ENCODE results near the gene WNT3.

DNA sequence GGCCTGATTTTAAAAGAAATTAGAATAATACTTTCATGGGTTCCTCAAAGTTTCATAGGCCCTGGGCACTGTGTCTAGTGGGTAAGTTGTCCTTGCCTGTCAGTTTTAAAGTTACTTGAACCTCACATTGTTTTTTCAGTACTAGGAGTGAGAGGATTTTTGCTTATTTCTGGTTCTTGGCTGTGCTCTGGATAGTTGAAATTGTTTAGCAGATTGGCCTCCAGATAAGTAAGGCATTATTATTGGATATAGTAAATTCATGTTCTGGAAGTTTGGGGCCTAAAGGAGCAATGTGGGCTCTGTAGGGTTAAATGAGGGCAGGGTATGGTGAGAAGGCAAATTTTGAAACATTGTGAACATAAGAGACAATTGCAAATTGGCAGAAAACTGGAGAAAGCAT is 78.5 kb downstream of the WNT3 start:
- TF ChIP-seq, protein P1, sequence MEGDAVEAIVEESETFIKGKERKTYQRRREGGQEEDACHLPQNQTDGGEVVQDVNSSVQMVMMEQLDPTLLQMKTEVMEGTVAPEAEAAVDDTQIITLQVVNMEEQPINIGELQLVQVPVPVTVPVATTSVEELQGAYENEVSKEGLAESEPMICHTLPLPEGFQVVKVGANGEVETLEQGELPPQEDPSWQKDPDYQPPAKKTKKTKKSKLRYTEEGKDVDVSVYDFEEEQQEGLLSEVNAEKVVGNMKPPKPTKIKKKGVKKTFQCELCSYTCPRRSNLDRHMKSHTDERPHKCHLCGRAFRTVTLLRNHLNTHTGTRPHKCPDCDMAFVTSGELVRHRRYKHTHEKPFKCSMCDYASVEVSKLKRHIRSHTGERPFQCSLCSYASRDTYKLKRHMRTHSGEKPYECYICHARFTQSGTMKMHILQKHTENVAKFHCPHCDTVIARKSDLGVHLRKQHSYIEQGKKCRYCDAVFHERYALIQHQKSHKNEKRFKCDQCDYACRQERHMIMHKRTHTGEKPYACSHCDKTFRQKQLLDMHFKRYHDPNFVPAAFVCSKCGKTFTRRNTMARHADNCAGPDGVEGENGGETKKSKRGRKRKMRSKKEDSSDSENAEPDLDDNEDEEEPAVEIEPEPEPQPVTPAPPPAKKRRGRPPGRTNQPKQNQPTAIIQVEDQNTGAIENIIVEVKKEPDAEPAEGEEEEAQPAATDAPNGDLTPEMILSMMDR (IDR thresholded peaks at IDR 0.05), result no peak
- TF ChIP-seq POLR2A (IDR thresholded peaks at IDR 0.05), result no peak

Data from Peyer's patch (tissue), 4 donors.